Parathyroid adenoma (tissue), 2 donors: ENCODE data around the gene ARHGAP44.

ENCODE experiments used
- H2AFZ ChIP-seq: fragments of 300-600 bp; sonication (generic); one replicate; pipeline ENCODE4 v1.7.0; 2017; ENCODE audit warnings: antibody characterized with exemption, mild to moderate bottlenecking
- H3K27ac ChIP-seq: fragments of 300-600 bp; sonication (generic); one replicate; pipeline ENCODE4 v1.7.0; 2017
- H3K27me3 ChIP-seq: fragments of 300-600 bp; sonication (generic); one replicate; pipeline ENCODE4 v1.7.0; 2017; ENCODE audit warnings: low read length; ENCODE audit not compliant: control insufficient read depth, insufficient read depth
- H3K36me3 ChIP-seq: fragments of 300-600 bp; sonication (generic); one replicate; pipeline ENCODE4 v1.7.0; 2017; ENCODE audit warnings: low read length; ENCODE audit not compliant: control insufficient read depth, insufficient read depth
- H3K4me1 ChIP-seq: fragments of 300-600 bp; sonication (generic); one replicate; pipeline ENCODE4 v1.7.0; 2017; ENCODE audit warnings: control low read depth
- H3K4me2 ChIP-seq: fragments of 300-600 bp; sonication (generic); one replicate; pipeline ENCODE4 v1.7.0; 2017; ENCODE audit warnings: low read length
- H3K4me3 ChIP-seq: fragments of 300-600 bp; sonication (generic); one replicate; pipeline ENCODE4 v1.7.0; 2017; ENCODE audit warnings: low read depth, low read length
- H3K79me2 ChIP-seq: fragments of 300-600 bp; sonication (generic); one replicate; pipeline ENCODE4 v1.7.0; 2017; ENCODE audit warnings: control low read depth
- H3K9ac ChIP-seq: fragments of 300-600 bp; sonication (generic); one replicate; pipeline ENCODE4 v1.7.0; 2017; ENCODE audit warnings: mild to moderate bottlenecking
- H3K9me3 ChIP-seq: fragments of 300-600 bp; sonication (generic); one replicate; pipeline ENCODE4 v1.7.0; 2017; ENCODE audit warnings: low read length; ENCODE audit not compliant: control insufficient read depth
- CTCF ChIP-seq: fragments of 300-600 bp; sonication (generic); IDR thresholded peaks from one replicate; pipeline ENCODE4 v1.7.0; 2017; ENCODE audit warnings: antibody characterized with exemption, mild to moderate bottlenecking
- donor health status: primary hyperparathyroidism.

Gene ARHGAP44

GRCh38 chr17:13014801-13015200, 225.5 kb downstream of the ARHGAP44 start:
- Histone ChIP-seq H3K27me3 (no peaks in the 10 kb centered on the region), H3K4me2 (no peak overlapping the region), H2AFZ (no peak overlapping the region), H3K27ac (no peak overlapping the region), H3K4me1 (no peaks in the 10 kb centered on the region), H3K9ac (no peak overlapping the region), H3K4me3 (no peak overlapping the region), H3K79me2 (peaks cover 2% of the 10 kb centered on the region), H3K9me3 (no peaks in the 10 kb centered on the region), H3K36me3 (no peaks in the 10 kb centered on the region)
- no peak for TF ChIP-seq CTCF

GRCh38 chr17:13016881-13017654, 227.8 kb downstream of the ARHGAP44 start:
- Histone ChIP-seq H3K27ac (peak overlapping the region; percentile 62), H3K9ac (peak overlapping the region; percentile 17), H3K4me3 (peak overlapping the region; percentile 64), H3K4me1 (no peaks in the 10 kb centered on the region), H3K4me2 (peak overlapping the region; percentile 70), H3K9me3 (no peaks in the 10 kb centered on the region), H3K27me3 (no peaks in the 10 kb centered on the region), H2AFZ (peak overlapping the region; percentile 89), H3K79me2 (peaks cover 2% of the 10 kb centered on the region), H3K36me3 (no peaks in the 10 kb centered on the region)
- TF ChIP-seq CTCF = no peak

GRCh38 chr17:13017655-13018459, 228.6 kb downstream of the ARHGAP44 start, which contains the start of gene ELAC2:
Gene ELAC2, minus strand, starts transcription at chr17:13018027. Its CDS starts 80 bp downstream, at chr17:13017947.
- Histone ChIP-seq H3K36me3 (no peaks in the 10 kb centered on the region), H3K27ac (peak within 1 kb of the TSS; percentile 62), H2AFZ (peak within 1 kb of the TSS; percentile 89), H3K27me3 (no peaks in the 10 kb centered on the region), H3K4me2 (peak within 1 kb of the TSS; percentile 83), H3K4me1 (no peaks in the 10 kb centered on the region), H3K9me3 (no peaks in the 10 kb centered on the region), H3K9ac (peak within 1 kb of the TSS; percentile 17), H3K79me2 (peaks cover 2% of the 10 kb centered on the region), H3K4me3 (peak within 1 kb of the TSS; percentile 64)
- TF ChIP-seq CTCF = peak; percentile 15

- Histone ChIP-seq H3K4me3 (no peak overlapping the region), H3K4me2 (no peak overlapping the region), H3K9ac (no peak overlapping the region), H3K27me3 (no peaks in the 10 kb centered on the region), H2AFZ (peak overlapping the region; percentile 12), H3K4me1 (no peaks in the 10 kb centered on the region), H3K36me3 (no peaks in the 10 kb centered on the region), H3K27ac (no peak overlapping the region), H3K9me3 (no peaks in the 10 kb centered on the region), H3K79me2 (no peaks in the 10 kb centered on the region)
- no peak for TF ChIP-seq CTCF
Observed at GRCh38 chr17:13024016-13024415, 234.7 kb downstream of the ARHGAP44 start.
